HUES64 (cell line): ENCODE data around the gene GPR37L1.

Experiments used
- H3K27ac ChIP-seq: 2 replicates; pipeline ENCODE4 v1.7.0; 2013; ENCODE audit warnings: low read depth, low read length, inconsistent platforms
- H3K27me3 ChIP-seq: 2 replicates; pipeline ENCODE4 v1.6.1; 2013; ENCODE audit warnings: mild to moderate bottlenecking, low read length; ENCODE audit not compliant: insufficient read depth
- H3K36me3 ChIP-seq: 2 replicates; pipeline ENCODE4 v1.6.1; 2013; ENCODE audit warnings: mild to moderate bottlenecking, low read length; ENCODE audit not compliant: insufficient read depth
- H3K4me1 ChIP-seq: 2 replicates; pipeline ENCODE4 v1.6.1; 2013; ENCODE audit warnings: mild to moderate bottlenecking, low read length, moderate library complexity; ENCODE audit not compliant: insufficient read depth
- H3K4me3 ChIP-seq: 2 replicates; pipeline ENCODE4 v1.5.1; 2013; ENCODE audit warnings: mild to moderate bottlenecking, low read length, moderate library complexity
- H3K9ac ChIP-seq: 2 replicates; pipeline ENCODE4 v1.6.1; 2013; ENCODE audit warnings: mild to moderate bottlenecking, low read depth, low read length
- H3K9me3 ChIP-seq: 2 replicates; pipeline ENCODE4 v1.6.1; 2013; ENCODE audit warnings: low read depth, low read length; ENCODE audit not compliant: insufficient read depth
- WGBS: fragments of 150-250, 120-280 bp; methylation state at CpG from one replicate; pipeline ENCODE4 v1.1.7; 2013; ENCODE audit warnings: missing lambda C conversion rate; 5-methylcytosine and 5-hydroxymethylcytosine counted together

Gene GPR37L1

DNA sequence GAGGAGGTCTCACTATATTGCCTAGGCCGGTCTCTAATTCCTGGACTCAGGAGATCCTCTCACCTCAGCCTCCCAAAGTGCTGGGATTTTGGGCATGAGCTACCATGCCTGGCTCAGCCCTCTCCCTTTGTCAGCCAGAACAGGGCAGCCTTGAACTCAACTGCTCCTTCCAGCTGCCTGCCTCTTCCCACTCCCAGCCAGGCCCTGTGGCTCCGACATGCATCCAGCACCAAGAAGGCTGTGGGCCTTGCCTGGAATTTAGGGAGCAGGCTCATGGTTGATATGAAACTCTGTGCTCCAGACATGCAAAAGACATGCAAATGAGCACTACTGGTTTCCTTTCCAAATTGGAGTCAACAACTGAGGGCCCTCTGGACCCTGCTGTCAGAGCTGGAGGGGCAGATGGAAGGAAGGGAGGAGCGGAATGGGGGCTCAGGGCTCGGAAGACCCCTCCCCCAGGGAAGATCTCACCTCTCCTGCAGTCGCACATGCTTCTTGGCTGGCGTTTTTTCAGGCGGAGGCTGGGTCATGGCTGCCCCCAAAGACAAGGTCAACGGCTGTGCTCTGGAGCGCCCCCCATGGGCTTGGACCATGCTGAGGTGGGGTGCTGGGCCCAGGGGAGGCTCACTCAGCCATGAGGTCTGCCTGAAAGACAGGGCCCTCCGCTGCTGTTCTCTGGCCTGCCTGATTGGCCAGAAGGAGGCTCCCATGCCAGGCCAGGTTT lies 36.3 kb downstream of the GPR37L1 start:
- Histone ChIP-seq H3K4me3 (no peak overlapping the region), H3K27me3 (no peaks in the 10 kb centered on the region), H3K9me3 (no peaks in the 10 kb centered on the region), H3K4me1 (peaks cover 16% of the 10 kb centered on the region), H3K27ac (no peak overlapping the region), H3K36me3 (no peaks in the 10 kb centered on the region), H3K9ac (no peak overlapping the region)
- 90% methylated on average over 10 of the region's 10 CpGs for WGBS

DNA sequence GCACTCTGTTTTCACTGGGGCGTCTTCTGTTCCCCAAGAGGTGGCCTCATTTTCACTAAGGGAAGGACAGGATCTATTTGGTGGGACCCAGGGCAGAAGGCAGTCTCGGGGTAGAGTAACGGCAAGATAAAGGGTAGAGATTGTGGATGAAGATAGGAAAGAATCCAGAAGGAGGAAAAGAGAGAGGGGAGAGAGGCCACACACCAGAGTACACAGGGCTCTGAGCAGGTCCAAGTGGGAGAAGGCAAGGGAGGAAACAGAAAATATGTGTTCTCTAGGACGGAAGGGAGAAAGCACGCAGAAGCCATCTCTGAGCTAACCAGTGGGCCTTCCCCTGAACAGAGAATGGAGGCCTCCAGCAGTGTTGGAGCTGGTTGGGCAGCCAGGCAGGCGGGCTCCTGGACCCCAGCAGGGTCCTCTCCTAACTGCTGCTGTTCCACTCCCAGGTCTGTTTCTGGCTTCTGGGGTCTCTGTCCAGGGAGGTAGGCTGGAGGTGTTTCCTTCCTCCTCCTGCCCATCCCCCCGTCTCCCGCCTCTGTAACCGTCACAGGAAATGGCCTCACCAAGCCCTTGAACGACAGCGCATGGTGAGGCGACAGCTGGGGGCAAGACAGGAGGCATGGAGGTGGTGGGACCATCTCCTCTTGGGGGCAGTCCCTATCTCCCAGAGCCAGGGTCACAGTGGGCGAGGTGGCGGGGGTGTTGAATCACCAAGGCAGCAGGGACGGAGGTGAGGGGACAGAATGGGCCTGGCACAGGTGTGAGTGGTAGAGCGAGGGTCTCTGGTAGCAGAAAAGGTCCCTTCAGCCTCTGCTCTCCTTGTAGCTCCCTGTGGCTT lies 37.0 kb downstream of the GPR37L1 start:
- H3K4me3 ChIP-seq = no peak overlapping the region
- H3K9me3 ChIP-seq = no peaks in the 10 kb centered on the region
- no peak overlapping the region for H3K27ac ChIP-seq
- H3K4me1 ChIP-seq = peaks cover 12% of the 10 kb centered on the region
- H3K27me3 ChIP-seq = no peaks in the 10 kb centered on the region
- H3K9ac ChIP-seq = no peak overlapping the region
- H3K36me3 ChIP-seq = no peaks in the 10 kb centered on the region
- 84% methylated on average over 16 of the region's 16 CpGs for WGBS

DNA sequence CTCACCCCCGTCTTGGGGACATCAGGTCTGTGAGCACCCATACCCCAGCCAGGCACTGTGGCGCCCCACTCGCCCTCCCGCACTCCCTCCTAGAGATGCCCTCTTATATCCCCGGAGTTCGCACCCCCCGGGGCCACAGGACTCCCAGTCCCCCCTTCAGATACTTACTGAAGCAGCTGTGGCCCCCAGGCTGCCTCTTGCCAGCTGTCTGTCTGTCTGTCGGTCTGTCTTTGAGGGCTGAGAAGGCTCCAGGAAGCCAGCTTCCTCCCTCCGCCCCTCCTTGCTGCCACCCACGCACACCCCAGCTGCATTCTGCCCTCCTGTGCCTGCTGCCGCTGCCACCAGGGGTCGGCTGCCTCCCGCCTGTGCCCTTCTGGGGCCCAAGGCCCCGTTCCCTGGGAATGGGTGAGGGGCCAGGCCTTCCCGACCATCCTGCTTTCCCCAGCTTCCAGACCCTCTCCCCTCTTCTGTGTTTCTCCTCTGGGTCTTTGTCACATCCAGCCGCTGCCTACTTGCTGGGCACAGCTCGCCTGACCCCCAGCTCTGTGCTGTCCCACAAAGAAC lies 37.7 kb downstream of the GPR37L1 start, which contains the start of gene PTPN7:
PTPN7 (minus strand) TSS at position 226 of the 564 bp plus-strand sequence. CDS start 1,200 bp downstream, outside the sequence.
- Histone ChIP-seq H3K27ac (no peak within 1 kb of the TSS), H3K4me3 (no peak within 1 kb of the TSS), H3K4me1 (peaks cover 14% of the 10 kb centered on the region)

DNA sequence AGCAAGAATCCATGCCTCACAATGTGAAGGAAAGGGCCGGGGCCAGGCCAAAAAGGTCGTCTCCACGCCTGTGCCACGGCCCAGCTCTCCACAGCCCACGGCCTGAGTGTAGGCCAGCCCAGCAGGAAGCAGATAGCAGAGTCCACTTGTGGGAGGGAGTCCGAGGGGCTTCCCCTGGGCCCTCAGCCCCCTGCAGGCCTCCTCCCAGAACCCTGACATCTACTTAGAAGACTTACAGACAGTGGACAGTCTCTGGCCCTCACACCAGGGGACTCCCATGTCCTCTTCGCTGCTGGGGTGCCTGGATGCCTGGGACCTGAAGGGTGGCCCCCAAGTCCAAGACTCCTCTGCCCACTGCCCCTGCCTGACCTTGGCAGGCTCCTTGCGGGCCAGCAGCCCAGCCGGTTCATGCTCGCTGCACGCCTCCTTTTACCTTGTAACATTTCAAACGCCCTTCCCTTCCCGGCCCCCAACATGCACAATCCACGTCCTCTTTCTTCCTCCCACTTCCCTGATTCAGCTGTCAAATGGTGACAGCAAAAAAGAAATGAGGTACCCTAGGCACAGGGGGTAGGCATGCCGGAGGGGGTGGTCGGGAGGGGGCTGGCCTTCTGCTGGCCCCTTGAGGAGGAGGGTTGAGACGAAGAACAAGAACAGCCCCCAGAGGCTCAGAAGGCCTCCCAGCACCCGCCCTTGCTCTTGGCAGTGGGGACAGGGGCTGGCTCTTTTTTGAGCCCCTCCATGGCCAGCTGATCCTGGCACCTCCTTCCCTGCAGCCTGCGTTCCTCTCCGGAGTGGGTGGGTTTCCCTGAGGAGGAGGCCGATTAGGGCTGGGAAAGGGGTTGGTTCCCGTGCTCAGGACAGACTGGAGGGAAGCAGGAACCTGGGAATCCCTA lies 38.7 kb downstream of the GPR37L1 start:
- WGBS = 77% methylated on average over 22 of the region's 22 CpGs
- H3K27me3 ChIP-seq = no peaks in the 10 kb centered on the region
- H3K9me3 ChIP-seq = no peaks in the 10 kb centered on the region
- H3K4me1 ChIP-seq = peaks cover 21% of the 10 kb centered on the region
- H3K36me3 ChIP-seq = no peaks in the 10 kb centered on the region
- no peak overlapping the region for H3K9ac ChIP-seq
- no peak overlapping the region for H3K27ac ChIP-seq
- no peak overlapping the region for H3K4me3 ChIP-seq

More for the DNA sequence above, 37.7 kb downstream of the GPR37L1 start, which contains the start of gene PTPN7:
- 88% methylated on average over 17 of the region's 17 CpGs for WGBS
- Histone ChIP-seq H3K9me3 (no peaks in the 10 kb centered on the region), H3K36me3 (no peaks in the 10 kb centered on the region), H3K9ac (no peak within 1 kb of the TSS), H3K27me3 (no peaks in the 10 kb centered on the region)

DNA sequence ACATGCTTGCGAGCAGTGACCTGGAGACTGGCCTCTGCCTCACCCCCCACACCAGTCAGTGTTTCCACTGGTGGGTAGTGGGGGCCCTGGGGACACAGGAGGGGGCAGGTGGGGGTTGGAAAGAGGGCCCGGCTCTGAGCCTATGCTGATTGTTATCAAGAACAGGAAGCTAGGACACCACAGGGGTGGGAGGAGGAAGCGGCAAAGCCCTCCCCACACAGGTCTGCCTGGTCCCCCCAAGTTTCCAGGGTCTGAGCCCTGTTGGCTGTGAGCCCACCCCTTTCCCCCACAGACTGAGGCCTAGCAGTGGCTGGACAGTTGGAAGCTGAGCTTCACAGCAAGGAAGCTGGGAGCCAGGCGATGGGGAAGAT lies 39.3 kb downstream of the GPR37L1 start:
- peaks cover 21% of the 10 kb centered on the region for H3K4me1 ChIP-seq
- H3K27ac ChIP-seq = no peak overlapping the region
- no peak overlapping the region for H3K4me3 ChIP-seq
- 86% methylated on average over 4 of the region's 4 CpGs for WGBS
- no peaks in the 10 kb centered on the region for H3K9me3 ChIP-seq
- H3K36me3 ChIP-seq = no peaks in the 10 kb centered on the region
- no peaks in the 10 kb centered on the region for H3K27me3 ChIP-seq
- H3K9ac ChIP-seq = no peak overlapping the region

DNA sequence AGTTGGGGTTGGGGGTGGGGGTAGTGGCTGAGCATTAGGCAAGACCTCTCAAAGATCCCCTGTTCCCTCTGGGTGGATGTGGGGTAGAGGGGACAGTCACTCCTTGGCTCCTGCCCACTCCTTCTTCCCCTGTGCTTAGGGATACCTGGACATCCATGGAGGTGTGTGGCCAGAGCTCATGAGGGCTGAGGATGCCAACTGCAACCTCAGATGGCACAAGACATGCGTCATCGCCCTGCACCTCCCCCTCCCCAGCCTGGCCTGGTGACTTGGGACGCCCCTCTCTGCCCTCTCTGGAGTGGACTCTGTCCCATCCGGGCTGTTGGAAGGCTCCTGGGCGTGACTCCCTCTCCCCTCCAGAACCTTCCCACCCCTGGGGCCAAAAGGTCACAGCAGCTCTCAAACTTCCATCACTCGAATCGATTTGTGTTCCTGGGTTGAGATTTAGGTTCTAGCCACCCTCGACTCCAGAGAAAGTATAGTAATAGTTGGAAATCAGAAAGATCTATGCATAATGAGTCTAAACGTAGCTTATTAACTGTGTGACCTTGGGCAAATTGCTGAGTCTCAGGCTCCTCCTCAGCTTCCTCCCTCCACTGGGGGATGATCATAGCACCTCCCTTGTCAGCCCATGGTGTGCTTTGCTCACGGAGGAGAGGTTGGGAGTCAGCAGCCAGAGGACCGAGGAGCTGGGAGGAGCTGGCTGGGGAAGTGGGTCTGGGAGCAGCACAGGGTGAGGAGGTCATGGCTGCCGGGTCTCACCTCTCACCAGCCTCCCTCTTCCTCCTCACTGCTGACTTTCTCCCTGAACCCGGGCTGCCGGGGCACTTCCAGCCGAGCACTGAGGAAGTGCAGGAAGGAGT lies 39.9 kb downstream of the GPR37L1 start:
- no peaks in the 10 kb centered on the region for H3K27me3 ChIP-seq
- no peak overlapping the region for H3K27ac ChIP-seq
- H3K4me3 ChIP-seq = no peak overlapping the region
- H3K36me3 ChIP-seq = no peaks in the 10 kb centered on the region
- WGBS = 83% methylated on average over 14 of the region's 15 CpGs
- H3K9ac ChIP-seq = no peak overlapping the region
- H3K4me1 ChIP-seq = peaks cover 21% of the 10 kb centered on the region
- no peaks in the 10 kb centered on the region for H3K9me3 ChIP-seq

DNA sequence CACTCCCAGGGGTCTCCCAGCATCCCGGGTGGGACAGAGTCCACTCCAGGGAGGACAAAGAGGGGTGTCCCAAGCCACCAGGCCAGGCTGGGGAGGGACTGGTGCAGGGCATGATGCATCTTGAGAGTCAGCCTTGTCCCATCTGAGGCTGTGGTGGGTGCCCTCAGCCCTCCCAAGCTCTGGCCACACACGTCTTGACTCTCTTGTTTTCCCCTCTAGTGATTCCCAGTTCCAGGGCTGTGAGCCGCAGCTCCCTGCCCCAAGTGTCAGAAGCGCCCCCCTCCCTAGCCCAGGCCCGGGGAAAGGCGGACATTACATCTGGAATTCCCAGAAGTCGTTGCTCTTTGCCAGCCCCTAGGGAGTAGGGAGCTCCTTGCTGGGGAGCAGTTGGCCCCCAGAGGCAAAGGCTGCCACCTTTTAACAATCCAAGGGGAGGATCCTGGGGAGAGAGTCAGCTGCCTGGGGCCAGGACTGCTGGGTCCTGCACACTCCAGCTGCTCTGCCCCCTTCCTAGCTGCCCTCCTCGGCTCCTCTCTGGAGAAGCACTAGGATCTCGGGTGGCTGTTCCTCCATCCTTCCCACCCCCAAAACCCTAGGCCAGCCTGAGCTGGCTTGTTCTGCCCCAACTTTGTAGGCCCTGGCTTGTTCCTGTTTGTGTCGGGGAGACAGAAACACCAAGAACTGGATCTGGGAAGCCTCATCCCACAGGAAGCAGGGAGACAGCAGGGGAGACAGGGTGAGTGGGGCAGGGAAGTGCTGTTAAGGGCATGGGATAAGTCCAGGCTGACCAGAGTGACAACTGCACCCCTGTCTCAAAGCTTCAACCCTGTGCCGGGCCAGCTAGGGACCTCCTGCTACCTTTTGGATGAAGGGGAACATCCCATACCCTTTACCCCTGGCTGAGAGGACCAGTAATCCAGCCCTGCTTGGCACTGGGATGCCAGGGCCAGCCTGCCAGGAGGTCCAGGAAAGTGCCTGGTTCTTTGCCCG lies 40.9 kb downstream of the GPR37L1 start:
- H3K4me3 ChIP-seq = no peak overlapping the region
- peaks cover 21% of the 10 kb centered on the region for H3K4me1 ChIP-seq
- 72% methylated on average over 12 of the region's 12 CpGs for WGBS

DNA sequence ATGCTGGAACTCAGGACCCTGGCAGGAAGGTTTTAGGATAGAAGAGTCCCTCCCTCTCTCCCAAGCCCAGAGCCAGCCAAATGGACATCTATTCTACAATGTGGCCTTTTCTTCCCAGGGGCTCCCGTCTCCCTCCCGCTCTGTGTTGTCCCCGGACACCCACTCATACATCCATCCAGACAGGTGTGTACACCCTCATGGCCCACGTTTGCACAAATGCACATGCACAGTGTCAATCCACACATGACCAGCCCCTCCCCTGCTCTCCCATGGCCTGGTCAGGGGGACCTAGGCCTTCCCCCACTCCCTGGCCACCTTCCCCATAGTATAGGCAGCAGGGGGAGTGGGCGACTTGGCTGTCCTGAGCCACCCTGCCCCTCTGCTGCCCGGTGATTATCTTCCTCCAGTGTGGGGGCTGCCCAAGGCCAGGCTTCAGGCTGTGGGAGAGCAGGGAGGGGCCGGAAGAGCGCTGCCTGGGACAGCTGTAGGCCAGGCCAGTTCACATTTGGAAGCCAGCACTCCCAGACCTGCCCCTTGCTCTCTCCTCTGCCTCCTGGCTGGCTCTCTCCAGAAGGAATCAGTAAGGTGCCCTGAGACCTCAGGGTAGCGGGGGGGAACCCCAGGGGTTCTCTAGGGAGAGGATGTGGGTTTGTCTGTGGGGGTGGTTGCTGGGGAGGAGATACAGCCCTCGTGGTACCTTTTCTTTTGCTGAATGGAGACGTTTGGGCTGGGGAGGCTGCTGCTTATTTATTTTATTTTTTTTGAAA lies 41.7 kb downstream of the GPR37L1 start:
- H3K27me3 ChIP-seq = no peaks in the 10 kb centered on the region
- H3K9me3 ChIP-seq = no peaks in the 10 kb centered on the region
- no peak overlapping the region for H3K9ac ChIP-seq
- 86% methylated on average over 11 of the region's 11 CpGs for WGBS
- no peak overlapping the region for H3K27ac ChIP-seq
- no peaks in the 10 kb centered on the region for H3K36me3 ChIP-seq
- peaks cover 19% of the 10 kb centered on the region for H3K4me1 ChIP-seq
- no peak overlapping the region for H3K4me3 ChIP-seq

More for the DNA sequence above, 40.9 kb downstream of the GPR37L1 start:
- H3K27ac ChIP-seq = no peak overlapping the region
- H3K27me3 ChIP-seq = no peaks in the 10 kb centered on the region
- no peak overlapping the region for H3K9ac ChIP-seq
- no peaks in the 10 kb centered on the region for H3K9me3 ChIP-seq
- no peaks in the 10 kb centered on the region for H3K36me3 ChIP-seq
